Measurements from ENCODE around the gene TBCC.

Gene TBCC, protein sequence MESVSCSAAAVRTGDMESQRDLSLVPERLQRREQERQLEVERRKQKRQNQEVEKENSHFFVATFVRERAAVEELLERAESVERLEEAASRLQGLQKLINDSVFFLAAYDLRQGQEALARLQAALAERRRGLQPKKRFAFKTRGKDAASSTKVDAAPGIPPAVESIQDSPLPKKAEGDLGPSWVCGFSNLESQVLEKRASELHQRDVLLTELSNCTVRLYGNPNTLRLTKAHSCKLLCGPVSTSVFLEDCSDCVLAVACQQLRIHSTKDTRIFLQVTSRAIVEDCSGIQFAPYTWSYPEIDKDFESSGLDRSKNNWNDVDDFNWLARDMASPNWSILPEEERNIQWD

DNA sequence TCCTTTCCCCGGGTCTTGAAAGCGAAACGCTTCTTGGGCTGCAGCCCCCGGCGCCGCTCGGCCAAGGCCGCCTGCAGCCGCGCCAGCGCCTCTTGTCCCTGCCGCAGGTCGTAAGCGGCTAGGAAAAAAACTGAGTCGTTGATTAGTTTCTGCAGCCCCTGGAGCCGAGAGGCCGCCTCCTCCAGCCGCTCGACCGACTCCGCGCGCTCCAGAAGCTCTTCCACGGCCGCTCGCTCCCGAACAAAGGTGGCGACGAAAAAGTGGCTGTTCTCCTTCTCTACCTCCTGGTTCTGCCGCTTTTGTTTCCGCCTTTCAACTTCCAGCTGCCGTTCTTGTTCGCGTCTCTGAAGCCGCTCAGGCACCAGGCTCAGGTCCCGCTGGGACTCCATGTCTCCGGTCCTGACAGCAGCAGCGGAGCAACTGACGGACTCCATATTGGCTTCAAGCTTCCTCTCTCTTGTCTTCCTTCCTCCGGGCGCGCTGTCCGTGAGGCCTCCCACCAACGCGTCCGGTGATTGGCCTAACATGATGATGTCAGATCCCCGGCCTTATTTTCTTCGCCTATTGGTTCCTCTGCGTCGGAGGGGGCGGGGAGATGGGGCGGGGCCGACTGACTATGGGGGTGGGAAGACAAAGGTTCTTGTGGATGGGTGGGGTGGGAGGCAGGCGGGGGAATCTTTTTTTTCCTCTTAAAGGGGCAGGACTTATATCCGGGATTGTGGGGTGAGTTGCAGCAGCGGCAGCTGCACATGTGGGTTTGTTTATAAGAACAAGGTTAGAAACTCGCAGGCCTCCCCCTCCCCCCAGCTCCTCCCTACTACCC lies at the start of gene TBCC:
TBCC (minus strand) TSS at position 464 of the 823 bp plus-strand sequence; CDS start at position 434, 30 bp downstream.
- DNase-seq = peak; percentile 98

DNA sequence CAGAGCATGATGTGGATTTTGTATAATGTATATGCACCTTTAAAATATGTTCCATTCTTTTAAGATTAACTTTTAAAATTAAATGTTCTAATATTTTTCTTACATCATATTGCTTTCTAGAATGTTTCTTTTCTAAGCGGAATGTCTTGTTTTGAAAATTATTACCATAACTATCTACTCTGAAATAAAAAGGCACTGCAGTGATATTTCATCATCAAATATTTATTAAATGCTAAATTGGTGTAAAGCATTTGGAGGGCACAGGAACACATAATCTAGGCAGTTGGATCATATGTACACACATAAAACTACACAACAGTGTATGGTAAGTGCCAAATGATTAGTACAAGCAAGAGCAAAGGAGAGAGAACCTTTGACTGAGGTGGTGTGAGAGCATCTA lies 49.7 kb upstream of the TBCC start:
- no peak for DNase-seq

DNA sequence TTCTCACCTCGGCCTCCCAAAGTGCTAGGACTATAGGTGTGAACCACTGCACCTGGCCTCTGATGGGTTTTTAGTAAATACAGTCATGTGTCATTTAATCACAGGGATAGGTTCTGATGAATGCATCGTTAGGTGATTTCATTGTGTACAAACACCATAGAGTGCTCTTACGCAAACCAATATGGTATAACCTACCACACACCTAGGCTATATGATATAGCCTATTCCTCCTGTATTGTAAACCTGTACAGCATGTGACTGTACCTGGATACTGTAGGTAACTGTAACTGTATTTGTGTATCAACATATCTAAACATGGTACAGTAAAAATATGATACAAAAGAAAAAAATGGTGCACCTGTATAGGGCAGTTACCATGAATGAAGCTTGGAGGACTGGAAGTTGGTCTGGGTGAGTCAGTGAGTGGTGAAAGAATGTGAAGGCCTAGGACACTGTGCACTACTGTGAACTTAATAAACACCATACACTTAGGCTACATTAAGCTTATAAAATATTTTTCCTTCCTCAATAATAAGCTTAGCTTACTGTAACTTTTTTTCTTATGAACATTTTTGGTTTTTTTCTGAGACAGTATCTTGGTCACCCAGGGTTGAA lies 45.9 kb upstream of the TBCC start:
- DNase-seq = no peak

DNA sequence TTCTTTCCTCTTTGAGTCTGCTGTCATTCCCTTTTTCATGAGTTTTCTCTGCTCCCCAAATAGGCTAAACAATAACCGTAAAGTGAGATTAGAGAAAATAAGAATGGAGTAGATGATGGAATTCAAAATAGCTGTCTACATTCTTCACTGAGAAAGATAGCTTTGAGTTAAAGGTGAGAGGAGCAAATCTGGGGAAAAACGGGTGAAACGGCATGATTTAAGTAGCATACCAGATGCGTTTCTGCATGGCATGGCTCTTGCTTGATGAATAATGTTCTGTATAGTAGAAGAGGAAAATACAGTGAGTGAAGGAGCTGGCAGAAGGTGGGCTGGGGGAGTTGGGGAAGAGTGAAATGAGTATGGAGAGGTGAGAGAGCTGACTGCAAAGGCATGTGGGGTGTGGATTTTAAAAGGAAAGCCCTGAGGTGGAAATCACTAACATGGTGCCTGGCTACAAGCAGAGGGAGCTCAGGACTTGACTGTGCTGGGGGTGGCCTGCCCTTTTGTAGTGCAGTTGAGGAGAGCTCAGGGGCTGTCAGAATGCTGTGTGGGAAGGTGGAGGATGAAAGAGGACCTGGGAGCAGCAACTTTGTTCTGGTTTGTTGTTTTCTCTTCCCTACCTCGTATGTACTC lies 44.8 kb upstream of the TBCC start:
- peak in 1 of 2 experiments; percentile 9 for DNase-seq

DNA sequence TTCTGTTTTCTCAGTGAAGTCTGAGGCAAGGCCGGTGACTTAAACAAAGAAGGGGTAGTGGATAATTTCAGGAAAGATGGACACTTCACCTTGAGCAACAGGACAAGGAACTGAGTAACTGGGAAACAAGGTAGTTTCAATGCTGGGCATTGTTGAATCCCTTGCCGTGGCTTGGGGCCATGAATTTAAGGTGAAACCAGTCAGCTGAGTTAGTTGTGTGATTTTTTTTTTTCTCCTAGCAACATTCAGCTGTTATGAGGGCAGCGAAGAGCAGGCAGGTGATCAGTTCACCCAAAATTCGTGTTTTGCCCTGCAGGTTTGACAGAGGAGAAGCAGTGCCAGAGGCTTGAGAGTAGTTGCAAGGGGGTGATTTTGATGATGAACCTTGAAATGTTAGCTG lies 42.8 kb upstream of the TBCC start:
- no peak for DNase-seq

DNA sequence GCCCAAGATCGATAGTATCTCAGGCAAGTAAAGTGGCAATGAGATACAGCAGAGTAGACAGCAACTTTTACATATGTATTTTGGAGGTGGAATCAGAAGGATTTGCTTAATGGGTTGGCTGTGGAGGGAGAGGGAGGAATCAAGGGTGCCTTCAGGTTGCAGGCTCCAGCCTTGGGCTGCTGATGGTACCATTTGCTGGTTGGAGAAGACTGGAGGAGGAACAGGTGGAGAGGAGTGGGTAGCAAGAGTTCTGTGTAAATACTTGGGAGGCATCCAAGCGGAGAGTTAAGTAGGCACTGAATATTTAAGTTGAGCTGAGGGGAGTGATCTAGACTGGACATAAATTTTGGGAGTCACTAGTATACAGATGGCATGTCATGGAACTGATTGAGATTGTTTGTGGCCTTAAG lies 41.2 kb upstream of the TBCC start:
- DNase-seq = no peak

DNA sequence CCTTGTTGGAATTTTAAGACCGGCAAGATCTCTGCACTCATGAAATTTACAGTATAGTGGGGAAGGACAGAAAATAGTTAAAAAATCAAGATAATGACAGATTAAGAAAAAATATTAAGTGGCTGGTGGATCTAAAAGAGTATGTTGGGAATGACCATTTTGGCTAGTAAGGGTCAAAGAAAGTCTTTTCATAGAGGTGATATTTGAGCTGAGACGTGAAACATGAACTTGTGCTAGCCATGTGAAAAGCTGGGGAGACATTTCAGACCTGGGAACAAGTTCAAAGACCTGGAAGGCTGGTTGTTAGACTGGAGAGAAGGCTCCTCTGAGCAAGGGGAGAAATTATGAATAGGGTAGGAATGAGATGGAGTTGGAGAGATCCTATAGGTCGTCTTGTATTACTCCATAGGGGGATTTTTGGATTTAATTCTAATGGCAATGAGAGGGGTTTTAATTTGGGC lies 40.7 kb upstream of the TBCC start:
- DNase-seq = no peak

DNA sequence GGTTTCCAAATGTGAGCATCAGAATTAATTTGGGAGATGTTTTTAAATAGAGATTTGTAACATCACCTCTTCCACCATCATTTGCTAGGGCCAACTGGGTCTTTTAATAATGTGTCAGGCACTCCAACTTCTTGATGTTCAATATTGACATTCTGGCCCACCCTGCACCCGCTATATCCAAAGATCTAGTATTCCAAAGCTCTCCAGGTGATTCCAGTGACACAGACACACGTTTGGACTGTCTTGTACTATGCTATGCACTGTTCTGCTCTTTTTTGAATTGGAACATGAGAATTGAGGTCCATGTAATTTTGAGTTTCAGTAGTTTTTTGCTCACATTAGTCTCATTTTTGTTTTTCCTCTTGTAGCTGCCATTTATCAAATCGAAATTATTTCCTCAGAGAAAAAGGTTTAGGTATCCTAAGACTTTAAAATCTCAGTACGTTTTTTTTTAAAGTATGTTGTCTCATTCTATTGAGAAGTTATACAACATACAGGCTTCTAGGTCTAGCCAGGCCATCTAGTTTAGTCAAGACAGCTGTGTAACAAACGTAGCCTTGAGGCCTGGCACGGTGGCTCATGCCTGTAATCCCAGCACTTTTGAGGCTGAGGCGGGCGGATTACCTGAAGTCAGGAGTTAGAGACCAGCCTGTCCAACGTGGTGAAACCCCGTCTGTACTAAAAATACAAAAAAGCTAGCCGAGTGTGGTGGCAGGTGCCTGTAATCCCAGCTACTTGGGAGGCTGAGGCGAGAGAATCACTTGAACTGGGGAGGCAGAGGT lies 39.0 kb upstream of the TBCC start:
- no peak for DNase-seq

DNA sequence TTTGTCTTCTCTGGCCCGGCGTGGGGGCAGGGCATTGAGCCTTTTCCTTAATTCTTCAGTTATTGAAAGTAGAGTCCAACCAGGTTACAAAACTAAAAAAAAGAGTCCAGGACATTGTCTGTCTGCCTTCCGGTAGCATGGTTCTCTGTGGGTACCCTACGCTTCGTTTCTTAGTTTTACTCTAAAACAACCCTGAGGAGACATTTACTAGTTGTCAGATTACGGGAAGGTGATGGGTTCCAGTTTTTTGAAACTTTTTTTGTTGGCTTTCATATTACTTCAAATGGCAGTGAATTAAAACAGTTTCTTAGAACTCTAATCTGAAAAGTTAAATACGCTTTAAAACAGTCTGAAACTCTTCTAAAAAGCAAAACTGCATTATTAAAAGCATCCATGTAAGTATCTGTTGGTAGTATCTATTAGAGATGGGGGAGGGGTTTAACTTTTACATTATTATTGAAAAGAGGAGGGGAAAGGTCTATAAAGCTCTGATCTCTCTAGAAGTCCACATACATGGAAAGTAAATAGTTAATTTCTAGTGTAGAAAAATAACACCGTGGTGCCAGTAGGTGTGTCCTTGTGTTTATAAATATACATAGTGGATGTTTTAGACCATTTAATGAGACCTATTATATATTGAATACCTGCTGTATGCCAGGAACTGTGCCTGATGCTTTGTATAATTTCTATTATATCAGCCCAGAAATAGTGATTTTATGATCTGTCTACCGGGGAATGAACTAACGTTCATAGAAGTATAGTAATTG lies 38.2 kb upstream of the TBCC start:
- peak in 1 of 2 experiments; percentile 33 for DNase-seq

DNA sequence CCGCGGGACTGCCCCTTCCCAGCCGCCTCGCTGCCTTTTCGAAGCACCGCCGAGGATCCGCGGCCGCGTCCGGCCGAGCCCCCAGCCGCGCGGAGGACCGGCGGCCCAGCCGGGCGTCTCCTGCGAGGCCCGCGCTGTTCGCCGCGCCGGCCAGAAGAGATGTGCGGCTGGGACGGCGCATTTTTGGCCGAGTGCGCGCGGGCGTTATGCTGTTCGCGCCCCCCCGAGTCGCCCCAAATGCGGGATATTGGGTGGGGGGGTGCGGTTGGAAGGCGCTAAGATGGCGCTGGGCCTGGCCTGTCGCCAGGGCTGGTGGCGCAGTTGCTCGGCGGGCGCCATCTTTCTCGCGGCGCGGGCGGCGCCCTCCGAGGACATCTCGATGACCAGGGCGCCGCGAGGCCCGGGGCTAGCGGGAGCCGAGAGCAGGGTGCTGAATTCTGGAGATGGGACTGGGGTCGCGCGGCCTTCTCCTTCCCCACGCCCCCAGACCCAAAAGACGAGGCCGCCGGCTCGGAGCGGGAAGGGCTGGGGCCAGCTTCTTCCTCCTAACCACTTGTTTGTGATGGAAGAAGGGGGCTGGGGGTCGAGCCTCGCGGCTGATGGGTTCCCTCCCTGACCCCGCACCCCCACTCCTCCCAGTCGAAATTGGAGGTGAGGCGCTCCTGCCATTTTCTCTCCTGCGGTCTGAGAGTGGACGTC lies 37.4 kb upstream of the TBCC start:
- peak; percentile 26 to 31 for DNase-seq

DNA sequence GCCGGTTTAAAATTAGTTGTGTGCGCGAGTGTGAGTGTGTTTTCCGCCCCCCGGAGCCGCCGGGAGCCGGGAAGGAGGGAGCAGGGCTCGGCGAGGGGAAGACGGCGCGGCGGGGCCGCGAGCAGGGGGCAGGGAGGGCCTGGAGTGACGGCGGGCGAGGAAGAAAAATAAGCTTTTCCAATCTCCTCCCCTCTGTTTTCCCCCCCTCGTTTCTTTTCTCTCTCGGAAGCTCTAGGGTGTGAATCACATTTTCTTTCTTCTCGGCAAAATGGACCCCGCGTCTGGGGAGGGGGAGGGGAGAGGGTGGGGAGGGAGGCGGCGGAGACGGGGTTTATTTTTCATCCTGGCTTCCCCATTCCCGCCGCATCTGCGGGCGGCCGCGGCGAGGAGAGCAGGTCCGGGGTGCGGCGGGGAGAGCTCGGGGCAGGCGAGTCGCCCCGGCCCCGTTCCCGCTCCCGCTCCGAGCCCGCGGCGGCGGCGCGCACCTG lies 36.8 kb upstream of the TBCC start:
- DNase-seq = peak; percentile 68 to 74

DNA sequence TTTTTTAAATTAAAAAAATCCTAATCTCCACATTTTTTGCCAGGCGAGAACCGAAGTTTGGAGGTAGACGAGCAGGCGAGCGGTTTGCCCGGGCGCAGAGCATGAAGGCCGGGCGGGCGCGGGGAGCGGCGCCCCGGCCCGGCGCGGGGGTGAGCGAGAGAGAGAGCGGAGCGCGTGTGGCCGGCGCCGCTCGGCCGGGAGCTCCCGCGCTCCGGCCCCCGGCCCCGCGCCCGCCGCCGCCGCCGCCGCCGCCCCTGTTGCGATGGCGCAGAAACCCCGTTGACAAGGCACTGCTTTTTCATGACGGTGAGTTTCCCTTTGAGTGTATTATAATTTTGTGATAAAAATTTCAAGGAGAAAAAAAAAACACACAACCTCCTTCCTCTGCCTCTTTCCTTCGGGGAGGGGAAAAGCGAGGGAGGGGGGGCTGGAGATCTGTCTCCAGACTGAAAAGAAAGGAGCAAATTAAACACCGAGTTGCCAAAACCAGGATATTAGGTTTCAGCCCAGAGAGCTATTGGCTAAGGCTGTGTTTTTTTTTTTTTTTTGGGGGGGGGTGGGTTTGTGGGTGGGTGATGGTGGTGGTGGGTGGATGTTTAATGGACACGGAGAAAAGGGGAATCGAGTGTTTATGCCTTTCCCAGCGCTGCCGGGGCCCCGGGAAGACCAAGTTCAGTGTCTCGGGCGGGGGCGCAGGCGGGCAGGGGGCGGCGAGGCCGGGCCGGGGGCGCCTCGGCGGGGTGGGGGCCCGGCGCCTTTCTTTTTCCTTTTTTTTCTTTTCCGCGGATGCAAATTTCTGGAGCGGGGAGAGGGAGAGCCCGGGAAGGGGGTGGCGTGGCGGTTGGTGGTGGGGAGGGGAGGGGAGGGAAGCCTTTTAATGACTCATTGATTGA lies 36.1 kb upstream of the TBCC start, which contains the start of gene BICRAL:
BICRAL (plus strand) TSS at position 257 of the 893 bp plus-strand sequence. CDS start 39,971 bp downstream, outside the sequence.
- DNase-seq = peak; percentile 57 to 70

DNA sequence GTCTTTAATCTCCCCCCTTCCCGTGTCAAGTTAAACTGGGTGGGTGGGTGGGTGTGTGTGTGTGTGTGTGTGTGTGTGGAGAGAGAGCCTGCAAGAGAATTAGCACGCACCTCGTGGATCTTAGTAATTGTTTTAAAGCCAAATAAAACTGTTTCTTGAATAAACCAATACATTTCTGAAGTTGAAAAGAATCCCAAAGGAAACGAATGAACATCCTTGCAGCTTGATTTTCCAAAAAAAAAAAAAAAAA lies 35.6 kb upstream of the TBCC start:
- peak; percentile 18 to 33 for DNase-seq

DNA sequence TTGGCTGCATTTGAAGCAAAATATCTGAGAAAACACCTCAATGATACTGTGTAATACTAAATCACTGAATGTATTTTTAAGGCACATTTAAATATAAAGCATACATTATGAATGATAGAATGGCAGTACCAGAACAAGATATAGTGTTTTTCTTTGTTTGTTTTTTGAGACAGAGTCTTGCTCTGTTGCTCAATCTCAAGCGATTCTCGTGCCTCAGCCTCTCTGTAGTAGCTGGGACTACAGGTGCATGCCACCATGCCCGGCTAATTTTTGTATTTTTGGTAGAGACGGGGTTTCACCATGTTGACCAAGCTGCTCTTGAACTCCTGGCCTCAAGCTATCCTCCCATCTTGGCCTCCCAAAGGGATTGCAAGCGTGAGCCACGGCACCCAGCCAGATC lies 33.6 kb upstream of the TBCC start:
- no peak for DNase-seq

DNA sequence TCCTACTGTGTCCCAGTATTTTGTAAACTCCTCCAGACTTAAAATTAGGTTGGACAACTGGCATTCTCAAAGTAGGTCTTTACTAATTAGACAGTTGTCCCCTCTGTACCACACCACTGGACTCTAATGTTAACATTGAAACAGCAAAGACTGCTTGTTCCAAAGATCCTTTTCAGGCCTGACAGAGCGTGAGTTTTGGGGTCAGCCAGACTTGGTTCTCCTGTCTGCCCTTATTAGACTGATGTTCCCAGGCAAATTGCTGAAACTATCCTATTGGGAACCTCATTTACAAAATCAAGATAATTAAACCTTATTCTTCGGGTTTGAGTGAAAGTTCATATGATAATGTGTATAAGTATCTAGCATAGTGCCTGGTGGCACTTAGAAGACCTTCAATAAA lies 32.2 kb upstream of the TBCC start:
- no peak for DNase-seq

DNA sequence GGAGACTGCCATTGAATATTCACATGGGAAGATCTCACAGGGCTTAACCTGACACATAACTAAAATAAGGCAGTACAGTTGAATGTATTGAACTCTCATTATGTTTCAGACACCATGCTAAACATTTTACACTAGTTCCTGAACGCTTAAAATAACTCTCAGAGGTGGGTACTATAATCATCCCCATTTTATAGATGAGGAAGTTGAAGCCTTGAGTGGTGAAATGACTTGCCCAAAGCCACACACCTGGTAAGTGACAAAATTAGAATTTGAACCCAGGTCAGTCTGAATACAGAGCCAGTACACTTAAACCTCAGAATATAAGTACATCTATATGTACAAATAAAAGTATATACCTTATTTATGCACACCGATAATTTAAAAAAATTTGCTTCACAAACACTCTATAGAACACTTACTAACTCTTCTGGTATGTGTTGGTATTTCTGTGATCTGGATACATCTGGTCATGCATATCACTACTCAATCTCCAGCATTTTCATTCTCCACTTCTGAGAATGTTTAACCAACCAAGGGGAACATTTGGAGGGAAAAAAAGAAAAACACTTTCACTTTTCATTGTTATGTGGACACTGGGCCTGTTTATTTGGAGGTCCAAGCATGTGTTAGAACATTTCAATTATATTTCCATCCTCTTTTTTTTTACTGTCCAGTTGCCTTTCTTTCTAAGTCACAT lies 31.4 kb upstream of the TBCC start:
- no peak for DNase-seq

DNA sequence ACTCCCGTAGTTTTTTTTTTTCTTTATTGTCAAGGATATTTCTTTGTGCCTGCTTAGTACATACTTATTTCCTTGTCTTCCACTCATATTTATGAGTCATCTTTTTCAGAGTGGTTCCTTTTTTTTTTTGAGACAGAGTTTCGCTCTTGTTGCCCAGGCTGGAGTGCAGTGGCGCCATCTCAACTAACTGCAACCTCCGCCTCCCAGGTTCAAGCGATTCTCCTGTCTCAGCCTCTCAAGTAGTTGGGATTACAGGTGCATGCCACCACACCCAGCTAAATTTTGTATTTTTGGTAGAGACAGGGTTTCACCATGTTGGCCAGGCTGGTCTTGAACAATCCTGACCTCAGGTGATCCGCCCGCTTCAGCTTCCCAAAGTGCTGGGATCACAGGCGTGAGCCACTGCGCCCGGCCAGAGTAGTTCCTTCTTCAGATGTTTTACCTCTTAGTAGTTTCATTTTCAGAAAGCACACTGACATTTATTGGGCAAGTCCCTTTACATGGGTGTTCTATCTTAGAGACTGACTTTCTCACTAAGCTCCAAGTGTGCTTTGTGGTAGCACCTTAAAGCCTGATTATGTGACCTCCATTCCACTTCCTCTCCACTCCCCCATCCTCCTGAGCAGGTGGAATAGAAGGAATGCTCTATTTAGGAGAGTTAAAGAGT lies 29.1 kb upstream of the TBCC start:
- DNase-seq = peak; percentile 63 to 65

DNA sequence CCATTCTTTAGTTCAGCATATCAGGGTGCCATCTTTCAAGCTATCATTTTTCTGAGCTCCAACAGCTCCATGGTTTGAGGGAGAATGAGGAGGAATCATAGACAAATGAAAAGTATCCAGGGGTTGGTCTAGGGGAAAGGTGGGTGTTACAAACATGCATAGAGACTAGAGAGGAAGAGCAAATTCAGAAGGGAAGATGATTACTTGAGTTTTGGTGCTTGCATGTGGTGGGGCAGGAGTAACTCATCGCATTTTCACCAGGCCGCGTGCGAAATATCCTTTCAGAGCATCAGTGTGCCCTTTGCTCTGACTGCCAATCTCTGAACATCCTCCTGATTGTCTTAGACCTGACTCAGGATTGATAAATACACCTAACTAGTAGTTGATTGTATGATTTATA lies 28.3 kb upstream of the TBCC start:
- DNase-seq = no peak

DNA sequence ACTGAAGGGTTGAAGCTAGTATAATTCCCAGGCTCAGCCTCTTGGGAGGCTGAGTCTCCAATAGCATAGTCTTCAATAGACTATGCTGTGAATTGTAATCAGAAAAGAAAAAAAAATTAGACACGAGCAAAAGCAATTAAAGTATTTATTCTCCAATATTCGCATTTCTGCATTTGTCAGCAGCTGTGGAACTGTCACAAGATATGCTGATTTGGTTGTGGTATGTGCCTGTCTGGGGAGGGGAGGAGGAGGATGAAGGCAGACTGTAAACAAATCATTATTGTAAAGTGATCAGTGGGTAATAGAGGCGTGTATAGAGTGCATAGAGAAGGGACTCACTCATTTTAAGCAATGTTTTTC lies 25.8 kb upstream of the TBCC start:
- DNase-seq = no peak
